PC-3 (cell line): Measurements from ENCODE around the gene WDR45B. TPM values are rescaled to one million over a fixed set of nuclear protein-coding genes. Genes with fewer than 3 reads are reported as not detected.
"Not testable (repeated sequence)": the region's sequence is repeated elsewhere in the genome, so short reads cannot be mapped to it uniquely, and the experiment has no call there.

Source experiments
- ATAC-seq: fragments of 200-7000 bp; cut with Tn5 transposase; 2 replicates; pipeline ENCODE4 v1.9.1; 2020; ENCODE audit warnings: mild to moderate bottlenecking, moderate library complexity
- BruUV-seq: library from RNA; stranded (reverse); fragments of 400-500 nt; replicated peaks from 2 replicates; lab custom pipeline; 2021; lab: Mats Ljungman, UMichigan
- CTCF ChIA-PET: fragments of 300-600 bp; sonication (Branson Sonifier 250); formaldehyde crosslinking; loops from one replicate; lab custom pipeline; 2022; ENCODE audit warnings: antibody characterized with exemption; lab: Charles Lee
- POLR2A ChIA-PET: fragments of 300-600 bp; sonication (Branson Sonifier 250); formaldehyde crosslinking; loops from one replicate; lab custom pipeline; 2022; ENCODE audit warnings: antibody characterized with exemption; ENCODE audit not compliant: unreplicated experiment; lab: Charles Lee
- DNase-seq: peaks from one replicate; pipeline ENCODE4 v3.0.0-alpha.2; 2015
- H2AFZ ChIP-seq: fragments of 300-600 bp; sonication (generic); 2 replicates; pipeline ENCODE4 v1.6.0; 2016; ENCODE audit warnings: antibody characterized with exemption, low read length
- H3F3A ChIP-seq: fragments of 300-600 bp; sonication (generic); one replicate; pipeline ENCODE4 v1.6.0; 2017; ENCODE audit warnings: antibody characterized with exemption, low read length, control low read depth, mild to moderate bottlenecking; ENCODE audit not compliant: unreplicated experiment
- H3K27ac ChIP-seq: fragments of 300-600 bp; sonication (generic); 2 replicates; pipeline ENCODE4 v1.5.1; 2016; ENCODE audit warnings: mild to moderate bottlenecking, low read length
- H3K27me3 ChIP-seq: fragments of 300-600 bp; sonication (generic); 2 replicates; pipeline ENCODE4 v1.6.1; 2016; ENCODE audit warnings: low read length, mixed read lengths
- H3K36me3 ChIP-seq: fragments of 300-600 bp; sonication (generic); 2 replicates; pipeline ENCODE4 v1.6.1; 2016; ENCODE audit warnings: low read depth, mixed run types, low read length, mixed read lengths
- H3K4me1 ChIP-seq: fragments of 300-600 bp; sonication (generic); 2 replicates; pipeline ENCODE4 v1.5.1; 2016; ENCODE audit warnings: low read length; ENCODE audit not compliant: insufficient read depth
- H3K4me2 ChIP-seq: fragments of 300-600 bp; sonication (generic); 2 replicates; pipeline ENCODE4 v1.6.0; 2016; ENCODE audit warnings: low read length
- H3K4me3 ChIP-seq: fragments of 300-600 bp; sonication (generic); 2 replicates; pipeline ENCODE4 v1.5.1; 2016; ENCODE audit warnings: mild to moderate bottlenecking, low read length, mixed read lengths
- H3K79me2 ChIP-seq: fragments of 300-600 bp; sonication (generic); 2 replicates; pipeline ENCODE4 v1.6.1; 2017; ENCODE audit warnings: low read length, mixed read lengths
- H3K9ac ChIP-seq: fragments of 300-600 bp; sonication (generic); 2 replicates; pipeline ENCODE4 v1.6.0; 2016; ENCODE audit warnings: mild to moderate bottlenecking, low read length
- H3K9me2 ChIP-seq: fragments of 300-600 bp; sonication (generic); replicated peaks from 2 replicates; pipeline ENCODE4 v1.6.1; 2016; ENCODE audit warnings: mixed run types, low read length, mixed read lengths
- H3K9me3 ChIP-seq: fragments of 300-600 bp; sonication (generic); 2 replicates; pipeline ENCODE4 v1.6.1; 2016; ENCODE audit warnings: low read length, mixed read lengths
- H4K20me1 ChIP-seq: fragments of 300-600 bp; sonication (generic); 2 replicates; pipeline ENCODE4 v1.6.1; 2016; ENCODE audit warnings: low read length, mixed read lengths
- EZH2 ChIP-seq: fragments of 300-600 bp; sonication (generic); IDR thresholded peaks from one replicate; pipeline ENCODE4 v1.6.1; 2017; ENCODE audit warnings: antibody characterized with exemption, mild to moderate bottlenecking, low read length; ENCODE audit not compliant: unreplicated experiment
- EZH2phosphoT487 ChIP-seq: fragments of 300-600 bp; sonication (generic); IDR thresholded peaks from 2 replicates; pipeline ENCODE4 v1.6.1; 2018; ENCODE audit warnings: mild to moderate bottlenecking, antibody characterized with exemption, low read length, borderline replicate concordance
- intact Hi-C: fragments of 100-400 bp; cut with micrococcal nuclease; formaldehyde crosslinking; loops from 2 replicates; pipeline ENCODE4 v1.9.0; 2023
- total RNA-seq: library from RNA; depleted of rRNA; stranded (reverse); fragments of >200 nt; gene quantifications from 2 replicates; pipeline ENCODE4 v1.2.3, GENCODE V29; 2014
- TF ChIP-seq, protein P1 (sequence below): fragments of 300-600 bp; sonication (generic); conservative IDR thresholded peaks from 2 replicates; pipeline ENCODE4 v1.5.1; 2017; ENCODE audit warnings: antibody characterized with exemption, low read depth, mild to moderate bottlenecking, low read length

Gene WDR45B
- total RNA-seq, 1 experiment from 2014 or later, result 110 TPM

DNA sequence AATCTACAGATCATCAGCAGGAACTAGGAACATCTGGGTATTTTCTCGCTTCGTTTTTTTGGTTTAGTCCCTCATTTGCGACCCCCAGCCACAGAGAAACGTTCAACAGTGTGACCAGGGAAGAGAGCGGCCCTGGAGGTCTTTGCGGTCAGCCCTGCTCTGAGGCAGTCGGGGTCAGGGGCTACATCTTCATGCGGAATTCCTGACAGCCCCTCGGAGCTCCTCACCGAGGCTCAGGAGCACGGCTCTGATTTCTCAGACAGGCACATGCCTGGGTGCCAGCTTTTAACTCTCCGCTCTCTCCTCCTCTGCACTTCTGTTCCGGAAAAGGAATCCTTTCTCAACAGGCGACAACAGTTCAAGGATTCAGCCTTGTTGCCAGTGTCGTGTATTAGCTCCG is 8.0 kb upstream of the WDR45B start:
- no peaks in the 10 kb centered on the region for H3K9me2 ChIP-seq
- ChIA-PET POLR2A (no interaction called here), CTCF (interaction anchor here (0.6 kb wide), 1 partner anchor 119 kb away, joined by 3 read pairs; no protein-coding TSS in a partner anchor)
- no peaks in the 10 kb centered on the region for H3K36me3 ChIP-seq
- DNase-seq (no peak), ATAC-seq (no peak)
- H3K4me2 ChIP-seq, result no peak overlapping the region
- H3K4me1 ChIP-seq, result peaks cover 15% of the 10 kb centered on the region; the same call in 1 of the 2 replicates
- intact Hi-C loops, result no loop called here
- H3K79me2 ChIP-seq, result no peaks in the 10 kb centered on the region
- H3K27me3 ChIP-seq, result no peaks in the 10 kb centered on the region
- no peak overlapping the region for H3K9ac ChIP-seq
- H3K9me3 ChIP-seq, result no peaks in the 10 kb centered on the region
- no peak overlapping the region for H3K27ac ChIP-seq
- TF ChIP-seq, protein P1, sequence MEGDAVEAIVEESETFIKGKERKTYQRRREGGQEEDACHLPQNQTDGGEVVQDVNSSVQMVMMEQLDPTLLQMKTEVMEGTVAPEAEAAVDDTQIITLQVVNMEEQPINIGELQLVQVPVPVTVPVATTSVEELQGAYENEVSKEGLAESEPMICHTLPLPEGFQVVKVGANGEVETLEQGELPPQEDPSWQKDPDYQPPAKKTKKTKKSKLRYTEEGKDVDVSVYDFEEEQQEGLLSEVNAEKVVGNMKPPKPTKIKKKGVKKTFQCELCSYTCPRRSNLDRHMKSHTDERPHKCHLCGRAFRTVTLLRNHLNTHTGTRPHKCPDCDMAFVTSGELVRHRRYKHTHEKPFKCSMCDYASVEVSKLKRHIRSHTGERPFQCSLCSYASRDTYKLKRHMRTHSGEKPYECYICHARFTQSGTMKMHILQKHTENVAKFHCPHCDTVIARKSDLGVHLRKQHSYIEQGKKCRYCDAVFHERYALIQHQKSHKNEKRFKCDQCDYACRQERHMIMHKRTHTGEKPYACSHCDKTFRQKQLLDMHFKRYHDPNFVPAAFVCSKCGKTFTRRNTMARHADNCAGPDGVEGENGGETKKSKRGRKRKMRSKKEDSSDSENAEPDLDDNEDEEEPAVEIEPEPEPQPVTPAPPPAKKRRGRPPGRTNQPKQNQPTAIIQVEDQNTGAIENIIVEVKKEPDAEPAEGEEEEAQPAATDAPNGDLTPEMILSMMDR, result no peak
- TF ChIP-seq EZH2, result no peak
- TF ChIP-seq EZH2phosphoT487, result no peak
- no TSS peak for BruUV-seq
- H2AFZ ChIP-seq, result no peak overlapping the region
- no peaks in the 10 kb centered on the region for H4K20me1 ChIP-seq
- no peak overlapping the region for H3K4me3 ChIP-seq
- peaks cover 9% of the 10 kb centered on the region for H3F3A ChIP-seq

DNA sequence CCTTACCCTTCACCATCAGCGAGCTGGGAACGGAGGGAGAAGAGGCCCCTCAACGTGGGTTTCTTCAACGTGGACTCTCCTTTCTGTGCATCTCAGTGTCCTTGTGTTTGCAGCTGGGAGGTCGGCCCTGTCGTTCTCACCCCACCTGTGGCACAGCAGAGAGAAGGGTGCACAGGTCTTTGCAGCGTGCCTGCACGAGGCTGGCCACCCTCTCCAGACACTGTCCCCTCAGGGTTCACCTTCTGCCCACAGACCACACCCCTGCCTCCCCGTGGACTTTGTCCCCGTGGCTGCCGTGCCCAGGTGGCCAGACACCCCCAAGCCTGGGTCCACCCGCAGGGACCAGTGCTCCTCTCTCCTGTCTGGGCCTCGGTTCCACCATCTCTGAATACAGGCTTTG is 7.3 kb upstream of the WDR45B start:
- no peaks in the 10 kb centered on the region for H3K9me3 ChIP-seq
- intact Hi-C loops, result no loop called here
- no peak overlapping the region for H3K9ac ChIP-seq
- no peaks in the 10 kb centered on the region for H3K9me2 ChIP-seq
- DNase-seq, result no peak
- no peak overlapping the region for H3K4me3 ChIP-seq
- H3K4me2 ChIP-seq, result peak overlapping the region; percentile 63; the same call in 1 of the 2 replicates
- H3K27me3 ChIP-seq, result no peaks in the 10 kb centered on the region
- peak overlapping the region; percentile 57 for H3K27ac ChIP-seq
- BruUV-seq, result no TSS peak
- peaks cover 9% of the 10 kb centered on the region for H3F3A ChIP-seq
- no peaks in the 10 kb centered on the region for H4K20me1 ChIP-seq
- TF ChIP-seq, protein P1, result no peak
- TF ChIP-seq EZH2 (no peak), EZH2phosphoT487 (no peak)
- H3K36me3 ChIP-seq, result no peaks in the 10 kb centered on the region
- peak overlapping the region; percentile 82; the same call in 1 of the 2 replicates for H2AFZ ChIP-seq
- ATAC-seq, result no peak
- ChIA-PET POLR2A (no interaction called here), CTCF (interaction anchor here (0.6 kb wide), 1 partner anchor 72 kb away, joined by 3 read pairs; no protein-coding TSS in a partner anchor)
- no peaks in the 10 kb centered on the region for H3K79me2 ChIP-seq
- peaks cover 15% of the 10 kb centered on the region; the same call in 1 of the 2 replicates for H3K4me1 ChIP-seq

DNA sequence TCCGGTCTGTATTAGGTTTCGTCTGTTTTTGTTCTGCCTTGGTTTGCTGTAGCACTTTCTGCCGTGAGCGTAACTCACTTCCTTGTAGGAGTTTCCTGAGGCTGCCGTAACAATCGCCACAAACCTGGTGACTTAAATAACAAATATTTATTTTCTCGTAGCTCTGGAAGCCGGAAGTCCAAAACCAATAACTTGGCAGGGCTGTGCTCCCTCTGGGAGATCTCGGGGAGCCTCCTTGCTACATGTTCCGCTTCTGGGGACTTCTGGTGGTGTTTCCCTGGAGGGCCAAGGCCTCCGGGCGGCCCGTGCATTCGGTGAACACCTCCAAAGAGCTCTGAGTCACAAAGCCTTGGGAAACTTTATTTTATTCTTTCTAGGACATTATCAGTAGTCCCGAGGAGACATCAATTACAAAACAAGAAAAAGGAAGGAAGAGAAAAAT is 6.8 kb upstream of the WDR45B start:
- peak overlapping the region; percentile 40 for H3K4me3 ChIP-seq
- no peaks in the 10 kb centered on the region for H3K9me2 ChIP-seq
- H4K20me1 ChIP-seq, result no peaks in the 10 kb centered on the region
- BruUV-seq, result no TSS peak
- H3K36me3 ChIP-seq, result no peaks in the 10 kb centered on the region
- peak; percentile 85 for ATAC-seq
- ChIA-PET POLR2A (no interaction called here), CTCF (interaction anchor here (0.6 kb wide), 1 partner anchor 73 kb away, joined by 3 read pairs; no protein-coding TSS in a partner anchor)
- H3K27me3 ChIP-seq, result no peaks in the 10 kb centered on the region
- intact Hi-C loops, result no loop called here
- peak overlapping the region; percentile 82 for H2AFZ ChIP-seq
- peaks cover 15% of the 10 kb centered on the region; the same call in 1 of the 2 replicates for H3K4me1 ChIP-seq
- H3K79me2 ChIP-seq, result no peaks in the 10 kb centered on the region
- peak; percentile 52 for DNase-seq
- TF ChIP-seq EZH2phosphoT487, result no peak
- TF ChIP-seq EZH2, result no peak
- TF ChIP-seq, protein P1, result no peak
- H3F3A ChIP-seq, result peaks cover 9% of the 10 kb centered on the region
- peak overlapping the region; percentile 42 for H3K9ac ChIP-seq
- peak overlapping the region; percentile 63 for H3K4me2 ChIP-seq
- H3K27ac ChIP-seq, result peak overlapping the region; percentile 57
- no peaks in the 10 kb centered on the region for H3K9me3 ChIP-seq

DNA sequence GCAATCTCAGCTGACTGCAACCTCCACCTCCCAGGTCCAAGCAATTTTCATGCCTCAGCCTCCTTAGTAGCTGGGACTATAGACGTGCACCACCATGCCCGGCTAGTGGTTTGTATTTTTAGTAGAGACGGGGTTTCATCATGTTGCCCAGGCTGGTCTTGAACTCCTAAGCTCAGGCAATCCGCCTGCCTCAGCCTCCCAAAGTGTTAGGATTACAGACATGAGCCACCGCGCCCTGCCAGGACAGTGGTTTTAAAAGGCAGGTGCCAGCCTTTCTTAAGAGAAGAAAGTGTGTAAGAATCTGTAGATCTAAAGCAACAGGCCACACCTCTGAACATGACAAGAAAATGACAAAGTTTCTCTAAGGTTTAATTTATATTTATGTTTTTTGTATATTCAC is 6.4 kb upstream of the WDR45B start:
- H3K27me3 ChIP-seq, H3K36me3 ChIP-seq, H3K79me2 ChIP-seq, CTCF ChIA-PET, H3K9me3 ChIP-seq, H4K20me1 ChIP-seq, DNase-seq, H3F3A ChIP-seq, ATAC-seq, POLR2A ChIA-PET, H3K9me2 ChIP-seq, intact Hi-C loops: not testable (repeated sequence)
- Histone ChIP-seq H3K27ac (peak overlapping the region; percentile 57), H3K9ac (peak overlapping the region; percentile 42), H3K4me3 (peak overlapping the region; percentile 40), H3K4me2 (peak overlapping the region; percentile 63), H2AFZ (peak overlapping the region; percentile 82), H3K4me1 (peaks cover 15% of the 10 kb centered on the region; the same call in 1 of the 2 replicates)
- TSS peak; percentile 39 for BruUV-seq
